Keratinocyte (primary cell): ENCODE measurements around the gene CLDN9. TPM values are rescaled to one million over a fixed set of nuclear protein-coding genes. Genes with fewer than 3 reads are reported as not detected.

ENCODE experiments used
- DNase-seq: peaks from one replicate; pipeline ENCODE4 v3.0.0-alpha.2; 2011; ENCODE audit warnings: low read depth, missing footprints, low spot score
- FAIRE-seq: peaks from 2 replicates; lab custom pipeline; 2011; peaks lifted over from hg19 to GRCh38; lab: Jason Lieb, UNC
- H2AFZ ChIP-seq: 2 replicates; pipeline ENCODE4 v1.6.0; 2012; ENCODE audit warnings: low read length, control low read depth, inconsistent platforms; ENCODE audit not compliant: control insufficient read depth
- H3K27ac ChIP-seq: 2 replicates; pipeline ENCODE4 v1.5.1; 2011; ENCODE audit warnings: low read length; ENCODE audit not compliant: control insufficient read depth, insufficient read depth
- H3K27me3 ChIP-seq: 3 replicates; pipeline ENCODE4 v1.6.0; 2011; ENCODE audit warnings: low read length; ENCODE audit not compliant: control insufficient read depth, insufficient read depth; ENCODE audit errors: extremely low read depth
- H3K36me3 ChIP-seq, 2 experiments: 2 replicates in 1 of 2; 3 replicates in 1 of 2; pipeline ENCODE4 v1.5.1; 2011; ENCODE audit warnings: low read length in 2 of 2, mild to moderate bottlenecking in 1 of 2; ENCODE audit not compliant: control insufficient read depth in 2 of 2, insufficient read depth in 2 of 2; ENCODE audit errors: extremely low read depth in 1 of 2
- H3K4me1 ChIP-seq: 3 replicates; pipeline ENCODE4 v1.5.1; 2011; ENCODE audit warnings: low read length; ENCODE audit not compliant: control insufficient read depth, insufficient read depth; ENCODE audit errors: extremely low read depth
- H3K4me2 ChIP-seq: 3 replicates; pipeline ENCODE4 v1.6.0; 2011; ENCODE audit warnings: low read depth, low read length; ENCODE audit not compliant: control insufficient read depth, insufficient read depth; ENCODE audit errors: extremely low read depth
- H3K4me3 ChIP-seq, 3 experiments: fragments of 200-600 bp in 1 of 3; sonication (generic) in 1 of 3; 2 replicates in 2 of 3; 3 replicates in 1 of 3; pipeline ENCODE4 v1.5.1; 2011 to 2016; ENCODE audit warnings: low read length in 3 of 3, mild to moderate bottlenecking in 3 of 3, control low read depth in 2 of 3, inconsistent platforms in 1 of 3, low read depth in 1 of 3, mixed read lengths in 1 of 3, mixed run types in 1 of 3, moderate library complexity in 1 of 3; ENCODE audit not compliant: control insufficient read depth in 2 of 3, insufficient read depth in 2 of 3; ENCODE audit errors: extremely low read depth in 1 of 3
- H3K79me2 ChIP-seq: 2 replicates; pipeline ENCODE4 v1.6.0; 2012; ENCODE audit warnings: low read length; ENCODE audit not compliant: control insufficient read depth, insufficient read depth
- H3K9ac ChIP-seq: 3 replicates; pipeline ENCODE4 v1.6.0; 2011; ENCODE audit warnings: low read length; ENCODE audit not compliant: control insufficient read depth, insufficient read depth; ENCODE audit errors: extremely low read depth
- H3K9me1 ChIP-seq: 3 replicates; pipeline ENCODE4 v1.6.0; 2011; ENCODE audit warnings: low read length; ENCODE audit not compliant: control insufficient read depth, insufficient read depth; ENCODE audit errors: extremely low read depth
- H3K9me3 ChIP-seq: 2 replicates; pipeline ENCODE4 v1.5.1; 2012; ENCODE audit warnings: low read depth, low read length; ENCODE audit not compliant: control insufficient read depth
- H4K20me1 ChIP-seq: 3 replicates; pipeline ENCODE4 v1.6.0; 2011; ENCODE audit warnings: low read length; ENCODE audit not compliant: control insufficient read depth, insufficient read depth; ENCODE audit errors: extremely low read depth
- CTCF ChIP-seq, 3 experiments: IDR thresholded peaks in 1 of 3; conservative IDR thresholded peaks in 1 of 3; optimal IDR thresholded peaks in 1 of 3; 2 replicates in 2 of 3; 3 replicates in 1 of 3; pipeline versions ENCODE3 to v1.5.1; 2011; ENCODE audit warnings: low read length in 3 of 3, mild to moderate bottlenecking in 3 of 3, moderate library complexity in 2 of 3, control low read depth in 1 of 3, inconsistent platforms in 1 of 3; ENCODE audit not compliant: insufficient read depth in 2 of 3; ENCODE audit errors: extremely low read depth in 1 of 3
- EZH2 ChIP-seq: IDR thresholded peaks from one replicate; pipeline ENCODE4 v1.6.1; 2012; ENCODE audit warnings: inconsistent platforms, mild to moderate bottlenecking, low read length, moderate library complexity
- dilution Hi-C: fragments of 300-500 bp; cut with MboI; formaldehyde crosslinking; loops from one replicate; pipeline ENCODE4 v1.7.0; 2020; ENCODE audit warnings: low sequenced_read_pairs; ENCODE audit not compliant: extremely low pct_ligation_motif_present
- polyA plus RNA-seq, 5 experiments: library from polyadenylated mRNA; depleted of rRNA in 3 of 5; stranded (reverse) in 3 of 5; stranded (forward) in 1 of 5; unstranded in 1 of 5; fragments of >200 nt; gene quantifications; 1 replicate in 1 of 5; 2 replicates in 3 of 5; 3 replicates in 1 of 5; pipeline versions ENCODE4 v1.2.1 to v1.2.3, GENCODE V29; 2011 to 2012; ENCODE audit warnings: missing spikeins in 2 of 5, low read depth in 1 of 5, low replicate concordance in 1 of 5

CLDN9 gene
- polyA plus RNA-seq, 1 donor (not counting 4 experiments of a cell fraction or from before 2014, with no cell fraction given), result not detected

- TF ChIP-seq EZH2 (no peak), CTCF (optimal IDR thresholded peaks at IDR 0.05 in 1 of 3, IDR thresholded peaks at IDR 0.05 in 1 of 3, conservative IDR thresholded peaks at IDR 0.05 in 1 of 3; ENCODE audit: extremely low read depth in 1 of 3, insufficient read depth in 2 of 3, low read length in 3 of 3) (no peak)
- H3K27ac ChIP-seq, result no peak overlapping the region
- H3K9ac ChIP-seq, result no peak overlapping the region
- H3K9me3 ChIP-seq, result no peaks in the 10 kb centered on the region
- H4K20me1 ChIP-seq, result no peaks in the 10 kb centered on the region
- no peaks in the 10 kb centered on the region for H3K27me3 ChIP-seq
- no peaks in the 10 kb centered on the region for H3K79me2 ChIP-seq
- no peak overlapping the region for H3K4me2 ChIP-seq
- FAIRE-seq, result no peak
- no peak for DNase-seq
- no peak overlapping the region for H2AFZ ChIP-seq
- H3K9me1 ChIP-seq, result no peaks in the 10 kb centered on the region
- no peaks in the 10 kb centered on the region for H3K36me3 ChIP-seq
- peaks cover 36% of the 10 kb centered on the region for H3K4me1 ChIP-seq
- no peak overlapping the region for H3K4me3 ChIP-seq
- dilution Hi-C loops, result no loop called here
Measured at GRCh38 chr16:2988590-2989099, 24.1 kb upstream of the CLDN9 start.

GRCh38 chr16:2990891-2991290, 21.8 kb upstream of the CLDN9 start:
- peaks cover 47% of the 10 kb centered on the region for H3K4me1 ChIP-seq
- DNase-seq, result no peak
- H3K9me1 ChIP-seq, result no peaks in the 10 kb centered on the region
- H3K79me2 ChIP-seq, result no peaks in the 10 kb centered on the region
- H3K9me3 ChIP-seq, result no peaks in the 10 kb centered on the region
- TF ChIP-seq CTCF (optimal IDR thresholded peaks at IDR 0.05 in 1 of 3, IDR thresholded peaks at IDR 0.05 in 1 of 3, conservative IDR thresholded peaks at IDR 0.05 in 1 of 3; ENCODE audit: extremely low read depth in 1 of 3, insufficient read depth in 2 of 3, low read length in 3 of 3) (no peak), EZH2 (no peak)
- dilution Hi-C loops, result no loop called here
- H4K20me1 ChIP-seq, result no peaks in the 10 kb centered on the region
- H2AFZ ChIP-seq, result no peak overlapping the region
- no peak overlapping the region for H3K4me3 ChIP-seq
- no peak for FAIRE-seq
- H3K27me3 ChIP-seq, result no peaks in the 10 kb centered on the region
- H3K36me3 ChIP-seq, result no peaks in the 10 kb centered on the region
- peak overlapping the region; percentile 10 for H3K4me2 ChIP-seq
- H3K9ac ChIP-seq, result no peak overlapping the region
- H3K27ac ChIP-seq, result no peak overlapping the region
